ENCODE results near the gene MYO5B. TPM values are rescaled to one million over a fixed set of nuclear protein-coding genes. Genes with fewer than 3 reads are reported as not detected.

MYO5B gene
- total and polyA plus RNA-seq, 10 of the 15 experiments (the other 5 are each of a cell fraction or from before 2014, with no cell fraction given), result 2.5 to 4.5 (median 3.3) TPM

- Histone ChIP-seq H3K79me2 (ENCODE audit: control insufficient read depth, insufficient read depth, low read length) (no peaks in the 10 kb centered on the region), H3K4me1 (ENCODE audit: control insufficient read depth, insufficient read depth, low read length) (no peaks in the 10 kb centered on the region), H3K4me3 (no peak overlapping the region), H3K9ac (ENCODE audit: control insufficient read depth, insufficient read depth, low read length) (no peak overlapping the region), H3K4me2 (ENCODE audit: control insufficient read depth, insufficient read depth) (no peak overlapping the region), H3K27me3 (replicated peaks in 1 of 2; ENCODE audit: control insufficient read depth in 2 of 2, insufficient read depth in 2 of 2, low read length in 1 of 2) (peaks cover 0 to 4% of the 10 kb centered on the region in 2 experiments; a peak in 1 of 4 replicates), H3K36me3 (ENCODE audit: control insufficient read depth in 2 of 2, insufficient read depth in 2 of 2, low read length in 1 of 2) (no peaks in the 10 kb centered on the region), H4K20me1 (ENCODE audit: control insufficient read depth, insufficient read depth) (no peaks in the 10 kb centered on the region), H3K9me3 (replicated peaks; ENCODE audit: control insufficient read depth, insufficient read depth, low read length) (no peaks in the 10 kb centered on the region), H3K27ac (ENCODE audit: control insufficient read depth, insufficient read depth) (no peak overlapping the region), H2AFZ (ENCODE audit: control insufficient read depth, low read depth, low read length) (no peak overlapping the region)
- DNase-seq (ENCODE audit: low read depth, low spot score) (no peak), ATAC-seq (no peak), FAIRE-seq (no peak)
- in situ Hi-C loops (cut with MboI) (no loop called here), intact Hi-C loops (cut with micrococcal nuclease; ENCODE audit: unreplicated experiment) (no loop called here)
- SMC1A ChIA-PET (ENCODE audit: uncharacterized antibody, unreplicated experiment), result interaction anchor here (1.0 to 1.2 kb wide), 2 partner anchors 25 to 143 kb away, joined by 4 to 5 read pairs; no protein-coding TSS in a partner anchor
- POLR2A ChIA-PET, result interaction anchor here (1.0 kb wide), 1 partner anchor 19 kb away, joined by 3 read pairs; no protein-coding TSS in a partner anchor
- RAD21 ChIA-PET (ENCODE audit: unreplicated experiment), result interaction anchor here (1.0 kb wide), 1 partner anchor 11 kb away, joined by 3 read pairs; no protein-coding TSS in a partner anchor
- WGBS (ENCODE audit: insufficient coverage, insufficient replicate concordance, low lambda C conversion rate, missing lambda C conversion rate), result 40% methylated on average over 2 of the region's 2 CpGs
- CTCF ChIA-PET, result interaction anchor here (1.0 to 2.0 kb wide), 3 partner anchors 11 to 134 kb away, joined by 3 to 6 read pairs (median 5); partner anchors contain the start of gene MYO5B
- no TSS peak for BruUV-seq (replicated peaks)
- TF ChIP-seq RELA (IDR thresholded peaks at IDR 0.05; ENCODE audit: borderline replicate concordance, partially characterized antibody) (no peak), E4F1 (IDR thresholded peaks at IDR 0.05; ENCODE audit: borderline replicate concordance, partially characterized antibody) (no peak), WRNIP1 (IDR thresholded peaks at IDR 0.05; ENCODE audit: borderline replicate concordance, low read depth, low read length) (no peak), FOXM1 (IDR thresholded peaks at IDR 0.05; ENCODE audit: low read depth, low read length) (no peak), BCL3 (IDR thresholded peaks at IDR 0.05; ENCODE audit: borderline replicate concordance, insufficient read depth, low read depth, low read length, poor library complexity, severe bottlenecking) (no peak), ZBTB33 (IDR thresholded peaks at IDR 0.05) (no peak)
These were observed 134.1 kb downstream of the MYO5B start for GRCh38 chr18:50060822-50061221.
